Caki2 (cell line): ENCODE results near the gene STN1. TPM values are rescaled to one million over a fixed set of nuclear protein-coding genes. Genes with fewer than 3 reads are reported as not detected.

Experiments
- DNase-seq: peaks from one replicate; pipeline ENCODE4 v3.0.0-alpha.2; 2015; ENCODE audit warnings: low read depth
- in situ Hi-C: cut with HindIII; loops from 2 replicates; pipeline ENCODE4 v1.10.0; 2016; ENCODE audit warnings: low sequenced_read_pairs, low pct_unique_long_range_greater_than_20kb, mixed read lengths
- total RNA-seq: library from RNA; depleted of rRNA; stranded (reverse); fragments of >200 nt; shearing (Covaris generic); gene quantifications from 2 replicates; pipeline ENCODE4 v1.2.3, GENCODE V29; 2014; ENCODE audit warnings: low replicate concordance

The STN1 gene
- total RNA-seq, 1 experiment from 2014 or later: 34.5 TPM

- no peak for DNase-seq
- in situ Hi-C loops: no loop called here
Measured at GRCh38 chr10:103905441-103905840, 12.5 kb downstream of the STN1 start.

- in situ Hi-C loops: no loop called here
- DNase-seq: no peak
Measured at GRCh38 chr10:103901299-103901698, 16.7 kb downstream of the STN1 start.

GRCh38 chr10:103899312-103899711 is 18.7 kb downstream of the STN1 start:
- in situ Hi-C loops: no loop called here
- DNase-seq: no peak

GRCh38 chr10:103897241-103897774 is 20.7 kb downstream of the STN1 start:
- peak; percentile 38 for DNase-seq
- in situ Hi-C loops: no loop called here

- peak; percentile 56 for DNase-seq
- in situ Hi-C loops: no loop called here
Measured at GRCh38 chr10:103896225-103896624, 21.8 kb downstream of the STN1 start.

- in situ Hi-C loops: no loop called here
- peak; percentile 94 for DNase-seq
Measured at GRCh38 chr10:103895411-103896186, 22.4 kb downstream of the STN1 start.

- DNase-seq: peak; percentile 25
- in situ Hi-C loops: no loop called here
Measured at GRCh38 chr10:103894441-103894864, 23.5 kb downstream of the STN1 start.

GRCh38 chr10:103893817-103894216 is 24.2 kb downstream of the STN1 start:
- DNase-seq: peak; percentile 33
- in situ Hi-C loops: no loop called here

- in situ Hi-C loops: no loop called here
Measured at GRCh38 chr10:103892181-103892580, 25.8 kb downstream of the STN1 start.

GRCh38 chr10:103890688-103891087 is 27.3 kb downstream of the STN1 start:
- DNase-seq: no peak
- in situ Hi-C loops: no loop called here

More at GRCh38 chr10:103892181-103892580, 25.8 kb downstream of the STN1 start:
- DNase-seq: no peak

- DNase-seq: peak; percentile 85
Measured at GRCh38 chr10:103890194-103890658, 27.8 kb downstream of the STN1 start.

GRCh38 chr10:103889121-103889720 is 28.8 kb downstream of the STN1 start:
- in situ Hi-C loops: no loop called here

More at GRCh38 chr10:103890194-103890658, 27.8 kb downstream of the STN1 start:
- in situ Hi-C loops: no loop called here

GRCh38 chr10:103888113-103888841 is 29.7 kb downstream of the STN1 start:
- in situ Hi-C loops: no loop called here

More at GRCh38 chr10:103889121-103889720, 28.8 kb downstream of the STN1 start:
- no peak for DNase-seq

GRCh38 chr10:103885617-103886016 is 32.4 kb downstream of the STN1 start:
- in situ Hi-C loops: no loop called here

More at GRCh38 chr10:103888113-103888841, 29.7 kb downstream of the STN1 start:
- DNase-seq: peak; percentile 89

GRCh38 chr10:103884681-103885139 is 33.3 kb downstream of the STN1 start:
- peak; percentile 39 for DNase-seq
- in situ Hi-C loops: no loop called here

More at GRCh38 chr10:103885617-103886016, 32.4 kb downstream of the STN1 start:
- no peak for DNase-seq

GRCh38 chr10:103882285-103883007 is 35.5 kb downstream of the STN1 start:
- no peak for DNase-seq
- in situ Hi-C loops: no loop called here

- DNase-seq: no peak
- in situ Hi-C loops: no loop called here
Measured at GRCh38 chr10:103881416-103882284, 36.3 kb downstream of the STN1 start.
